Measurements from ENCODE around the gene PLOD2.

The PLOD2 gene

DNA sequence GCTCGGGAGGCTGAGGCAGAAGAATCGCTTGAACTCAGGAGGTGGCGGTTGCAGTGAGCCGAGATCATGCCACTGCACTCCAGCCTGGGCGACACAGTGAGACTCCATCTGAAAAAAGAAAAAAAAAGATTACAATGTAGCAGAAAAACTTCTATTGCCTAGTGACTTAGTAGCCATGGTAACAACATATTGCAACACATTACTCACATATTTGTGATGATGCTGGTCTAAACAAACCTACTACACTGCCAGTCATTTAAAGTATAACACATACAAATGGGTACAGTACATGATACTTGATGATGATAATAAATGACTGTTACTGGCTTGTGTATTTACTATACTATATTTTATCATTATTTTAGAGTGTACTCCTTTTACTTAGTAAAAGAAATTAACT is 125.6 kb downstream of the PLOD2 start:
- no peak for DNase-seq

DNA sequence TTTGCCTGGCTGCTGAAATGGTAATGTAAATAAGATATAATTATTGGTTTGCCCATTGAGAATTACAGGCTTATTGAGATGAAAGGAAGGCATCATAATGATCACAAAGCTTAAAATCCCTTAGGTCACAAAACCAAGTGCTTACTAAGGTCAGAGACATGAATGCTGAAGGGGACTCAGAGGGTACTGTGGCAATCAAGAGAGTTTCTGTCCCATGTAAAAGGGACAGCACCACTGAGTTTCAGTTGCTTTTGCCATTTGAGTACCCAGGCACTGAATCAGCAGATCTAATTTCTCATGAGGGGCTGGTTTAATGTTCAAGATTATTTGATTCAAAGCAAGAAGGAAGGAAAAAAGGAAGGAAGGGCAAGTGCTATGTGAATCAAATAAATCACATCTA is 127.0 kb downstream of the PLOD2 start:
- no peak for DNase-seq

DNA sequence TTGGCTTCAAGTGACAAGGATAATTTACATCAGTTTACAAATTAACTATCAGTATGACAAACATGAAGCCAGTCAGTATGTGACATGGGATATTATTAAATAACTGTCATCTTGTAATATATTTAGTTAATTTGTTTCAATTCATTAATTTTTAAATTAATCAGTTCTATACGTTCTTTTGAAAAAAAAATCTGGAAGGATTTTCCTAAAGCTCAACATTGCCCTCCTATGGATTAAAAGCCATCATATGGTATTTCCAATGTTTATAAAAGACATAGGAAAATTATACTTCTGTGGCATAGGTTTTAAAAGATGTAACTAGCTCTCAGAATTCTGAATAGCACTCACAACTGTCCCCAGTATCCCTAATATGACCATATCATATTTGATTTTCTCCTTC is 134.4 kb downstream of the PLOD2 start:
- no peak for DNase-seq

DNA sequence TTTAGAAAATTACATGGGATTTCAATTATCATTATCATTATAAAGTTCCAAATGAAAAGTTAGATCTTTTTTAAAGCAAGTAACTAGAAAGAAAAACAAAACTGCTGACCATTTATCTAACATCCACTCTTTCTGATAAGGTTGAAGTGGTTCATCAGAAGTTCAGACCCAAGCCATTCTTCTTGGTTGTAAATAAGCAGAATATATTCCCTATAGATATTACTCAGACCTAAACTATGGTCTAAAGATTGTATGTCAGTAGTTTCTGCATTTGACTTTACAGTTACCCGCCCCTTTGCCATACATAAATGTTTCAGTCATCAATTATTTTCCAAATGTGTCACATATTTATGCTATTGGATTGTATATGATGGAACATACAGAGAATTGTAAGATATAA is 136.7 kb downstream of the PLOD2 start:
- no peak for DNase-seq

DNA sequence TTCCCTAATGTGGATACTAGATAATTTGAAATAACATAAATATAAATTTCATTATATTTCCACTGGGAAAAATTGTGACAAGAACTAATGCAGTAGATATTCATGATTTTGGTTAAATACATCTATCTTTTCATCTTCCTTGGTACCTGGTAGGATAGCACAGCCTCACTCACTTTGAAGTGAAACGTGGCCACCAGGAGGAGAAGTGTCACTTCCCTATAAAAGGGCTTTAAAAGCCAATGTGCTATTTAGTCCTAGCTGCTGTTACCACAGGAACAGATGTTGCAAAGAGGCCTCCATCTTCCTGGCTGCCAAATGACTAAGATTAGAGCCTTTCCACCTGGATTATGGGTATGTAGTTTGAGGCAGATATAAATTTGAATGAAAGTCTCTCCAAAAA is 140.0 kb downstream of the PLOD2 start:
- no peak for DNase-seq

DNA sequence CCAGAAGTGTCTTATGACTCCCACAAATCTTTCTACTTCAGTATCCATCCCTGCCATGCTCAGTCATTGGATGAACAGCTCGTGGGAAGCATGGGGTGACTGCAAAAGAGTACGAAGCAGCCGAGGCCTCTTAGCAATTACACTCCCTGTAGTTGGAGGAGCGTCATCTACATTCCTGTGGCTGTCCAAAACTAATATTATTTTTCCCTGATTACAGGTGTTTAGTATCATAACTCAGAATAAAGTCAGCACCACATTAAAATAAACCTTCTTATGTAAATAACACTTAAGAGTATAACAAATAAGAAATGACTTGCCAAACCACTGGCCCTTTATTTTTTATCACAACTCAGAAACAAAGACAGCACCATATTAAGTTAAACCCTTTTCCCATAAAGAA is 141.5 kb downstream of the PLOD2 start:
- no peak for DNase-seq

Data from AML-193 (cell line).